ENCODE measurements around the gene PARP1. TPM values are rescaled to one million over a fixed set of nuclear protein-coding genes. Genes with fewer than 3 reads are reported as not detected.

PARP1 gene
- total and polyA plus RNA-seq, 2 donors (not counting 1 experiment from before 2014, with no cell fraction given), result 118 to 180 TPM

GRCh38 chr1:226443033-226443432 is 35.1 kb upstream of the PARP1 start:
- intact Hi-C loops (cut with micrococcal nuclease), result no loop called here
- no peak overlapping the region for H3K27ac Mint-ChIP-seq
- POLR2A ChIA-PET, result interaction anchor here (0.7 kb wide), 1 partner anchor 1018 kb away, joined by 11 read pairs; no protein-coding TSS in a partner anchor

GRCh38 chr1:226441629-226442028 is 33.7 kb upstream of the PARP1 start:
- H3K4me1 Mint-ChIP-seq, result peaks cover 42% of the 10 kb centered on the region
- H3K27me3 Mint-ChIP-seq, result no peaks in the 10 kb centered on the region
- no peak overlapping the region for H3K4me3 ChIP-seq (ENCODE audit: control extremely low read depth in 1 of 5, extremely low read depth in 1 of 5, insufficient read depth in 1 of 5, low read depth in 2 of 5, low read length in 4 of 5)
- no peaks in the 10 kb centered on the region for H4K20me1 ChIP-seq (ENCODE audit: control insufficient read depth, insufficient read depth, low read length, poor library complexity, severe bottlenecking)
- DNase-seq (no peak), ATAC-seq (ENCODE audit: low read depth) (no peak)
- WGBS (ENCODE audit: insufficient coverage), result 100% methylated on average over 3 of the region's 6 CpGs
- no peaks in the 10 kb centered on the region for H3K9me3 Mint-ChIP-seq (ENCODE audit: insufficient read depth)
- TF ChIP-seq EZH2 (IDR thresholded peaks at IDR 0.05; ENCODE audit: borderline replicate concordance, insufficient read depth, low read depth, low read length, poor library complexity, severe bottlenecking) (no peak), CTCF (IDR thresholded peaks at IDR 0.05) (no peak)
- intact Hi-C loops (cut with micrococcal nuclease), result no loop called here
- ChIA-PET CTCF (no interaction called here), POLR2A (no interaction called here)
- H2AFZ ChIP-seq (ENCODE audit: insufficient read depth, low read depth, low read length, poor library complexity, severe bottlenecking), result no peak overlapping the region
- H3K79me2 ChIP-seq (ENCODE audit: control insufficient read depth, insufficient read depth, low read length), result no peaks in the 10 kb centered on the region
- H3K9me3 ChIP-seq (ENCODE audit: control extremely low read depth in 1 of 3, control insufficient read depth in 2 of 3, insufficient read depth in 1 of 3, low read length in 2 of 3), result no peaks in the 10 kb centered on the region
- no peak overlapping the region for H3K9ac ChIP-seq (ENCODE audit: low read length)
- no peak overlapping the region for H3K27ac ChIP-seq (ENCODE audit: low read length in 2 of 2)
- H3K36me3 ChIP-seq (replicated peaks in 1 of 2; ENCODE audit: control extremely low read depth in 1 of 2, control insufficient read depth in 1 of 2, extremely low read depth in 1 of 2, insufficient read depth in 2 of 2, low read length in 1 of 2), result no peaks in the 10 kb centered on the region
- peaks cover 38 to 41% of the 10 kb centered on the region in 2 donors for H3K4me1 ChIP-seq (ENCODE audit: control insufficient read depth in 2 of 2, insufficient read depth in 2 of 2, low read length in 2 of 2)
- H3K27ac Mint-ChIP-seq, result peak overlapping the region; percentile 1
- H3K27me3 ChIP-seq (replicated peaks in 1 of 4; ENCODE audit: control extremely low read depth in 1 of 4, control insufficient read depth in 3 of 4, insufficient read depth in 4 of 4, low read length in 3 of 4), result no peaks in the 10 kb centered on the region
- no peak overlapping the region for H3K4me2 ChIP-seq (replicated peaks; ENCODE audit: low read depth, low read length, poor library complexity, severe bottlenecking)
- no peak overlapping the region for H3K4me3 Mint-ChIP-seq

More at GRCh38 chr1:226443033-226443432, 35.1 kb upstream of the PARP1 start:
- CTCF ChIA-PET, result interaction anchor here (1.0 kb wide), 1 partner anchor 35 kb away, joined by 3 read pairs; the partner anchor contains the start of gene PARP1
- no peak overlapping the region for H3K4me3 ChIP-seq (ENCODE audit: control extremely low read depth in 1 of 5, extremely low read depth in 1 of 5, insufficient read depth in 1 of 5, low read depth in 2 of 5, low read length in 4 of 5)
- no peak overlapping the region for H3K9ac ChIP-seq (ENCODE audit: low read length)
- no peaks in the 10 kb centered on the region for H3K27me3 ChIP-seq (replicated peaks in 1 of 4; ENCODE audit: control extremely low read depth in 1 of 4, control insufficient read depth in 3 of 4, insufficient read depth in 4 of 4, low read length in 3 of 4)
- no peak overlapping the region for H3K27ac ChIP-seq (ENCODE audit: low read length in 2 of 2)
- Mint-ChIP-seq H3K4me3 (no peak overlapping the region), H3K9me3 (ENCODE audit: insufficient read depth) (no peaks in the 10 kb centered on the region), H3K4me1 (peaks cover 28% of the 10 kb centered on the region), H3K27me3 (no peaks in the 10 kb centered on the region)
- H4K20me1 ChIP-seq (ENCODE audit: control insufficient read depth, insufficient read depth, low read length, poor library complexity, severe bottlenecking), result no peaks in the 10 kb centered on the region
- peaks cover 25 to 28% of the 10 kb centered on the region in 2 donors for H3K4me1 ChIP-seq (ENCODE audit: control insufficient read depth in 2 of 2, insufficient read depth in 2 of 2, low read length in 2 of 2)
- TF ChIP-seq EZH2 (IDR thresholded peaks at IDR 0.05; ENCODE audit: borderline replicate concordance, insufficient read depth, low read depth, low read length, poor library complexity, severe bottlenecking), result no peak
- H2AFZ ChIP-seq (ENCODE audit: insufficient read depth, low read depth, low read length, poor library complexity, severe bottlenecking), result no peak overlapping the region
- no peaks in the 10 kb centered on the region for H3K36me3 ChIP-seq (replicated peaks in 1 of 2; ENCODE audit: control extremely low read depth in 1 of 2, control insufficient read depth in 1 of 2, extremely low read depth in 1 of 2, insufficient read depth in 2 of 2, low read length in 1 of 2)
- H3K9me3 ChIP-seq (ENCODE audit: control extremely low read depth in 1 of 3, control insufficient read depth in 2 of 3, insufficient read depth in 1 of 3, low read length in 2 of 3), result no peaks in the 10 kb centered on the region
- no peak overlapping the region for H3K4me2 ChIP-seq (replicated peaks; ENCODE audit: low read depth, low read length, poor library complexity, severe bottlenecking)
- no peak for ATAC-seq (ENCODE audit: low read depth)
- 63% methylated on average over 3 of the region's 6 CpGs for WGBS (ENCODE audit: insufficient coverage)
- no peaks in the 10 kb centered on the region for H3K79me2 ChIP-seq (ENCODE audit: control insufficient read depth, insufficient read depth, low read length)
- DNase-seq, result no peak
